ENCODE results near the gene TEFM. TPM values are rescaled to one million over a fixed set of nuclear protein-coding genes. Genes with fewer than 3 reads are reported as not detected.

TEFM gene
- total RNA-seq, 1 experiment from 2014 or later, result 11.7 TPM

GRCh38 chr17:30929081-30929633 is 23.1 kb upstream of the TEFM start:
- H3K56ac ChIP-seq (ENCODE audit: insufficient read length, low read depth, low read length), result no peak overlapping the region
- no peak overlapping the region for H3K23ac ChIP-seq (ENCODE audit: insufficient read length, low read depth, low read length)
- Mint-ChIP-seq H3K4me1 (no peaks in the 10 kb centered on the region), H3K9me3 (no peaks in the 10 kb centered on the region), H3K36me3 (ENCODE audit: insufficient read depth in 1 of 3, low read depth in 3 of 3) (no peaks in the 10 kb centered on the region), H3K27ac (0 out of 7 replicates have a peak overlapping the region, but pooled peaks of 1 of the 3 experiments have one; percentile 10), H3K4me3 (no peak overlapping the region), H3K27me3 (ENCODE audit: low read depth) (peaks cover 26% of the 10 kb centered on the region)
- no peak overlapping the region for H2BK120ac ChIP-seq (ENCODE audit: low read depth, low read length, poor library complexity, severe bottlenecking)
- no peaks in the 10 kb centered on the region for H3K4me1 ChIP-seq (ENCODE audit: insufficient read depth, low read length)
- no peak overlapping the region for H3K4ac ChIP-seq (ENCODE audit: low read depth, low read length)
- H4K8ac ChIP-seq (replicated peaks; ENCODE audit: insufficient read length, low read depth, low read length), result no peak overlapping the region
- H3K27me3 ChIP-seq (ENCODE audit: insufficient read depth, low read length), result no peaks in the 10 kb centered on the region; the same call in 1 of the 2 replicates
- no peak overlapping the region for H2AK5ac ChIP-seq (ENCODE audit: insufficient read length, low read length)
- no peak overlapping the region for H4K91ac ChIP-seq (ENCODE audit: insufficient read length, low read depth, low read length)
- H3K27ac ChIP-seq (ENCODE audit: insufficient read length, low read depth, low read length), result no peak overlapping the region
- WGBS (ENCODE audit: extremely low coverage, insufficient read length, low lambda C conversion rate), result no CpG with 5 or more reads among the region's 8 CpGs
- H3K9ac ChIP-seq (ENCODE audit: extremely low read depth, insufficient read length, low read length), result no peak overlapping the region
- no peak overlapping the region for H2BK15ac ChIP-seq (ENCODE audit: low read depth, low read length)
- H2BK5ac ChIP-seq (ENCODE audit: insufficient read length, low read length), result no peak overlapping the region
- H3K9me3 ChIP-seq (ENCODE audit: control insufficient read depth, low read depth, low read length), result no peaks in the 10 kb centered on the region
- H4K5ac ChIP-seq (ENCODE audit: insufficient read length, low read depth, low read length), result no peak overlapping the region
- no peak overlapping the region for H2BK12ac ChIP-seq (ENCODE audit: insufficient read length, low read depth, low read length)
- H3K79me2 ChIP-seq (ENCODE audit: insufficient read depth, low read length), result no peaks in the 10 kb centered on the region
- no peak overlapping the region for H3K4me2 ChIP-seq (ENCODE audit: insufficient read depth, insufficient read length, low read length)
- no peak for TF ChIP-seq CTCF (conservative IDR thresholded peaks at IDR 0.05)
- no peak overlapping the region; the same call in 1 of the 2 replicates for H3K14ac ChIP-seq (ENCODE audit: insufficient read depth, low read length)
- no peak overlapping the region for H2BK20ac ChIP-seq (ENCODE audit: low read depth, low read length, poor library complexity, severe bottlenecking)
- no peak overlapping the region for H3K18ac ChIP-seq (ENCODE audit: insufficient read length, low read depth, low read length)
- H3K23me2 ChIP-seq (ENCODE audit: insufficient read length, low read depth, low read length, poor library complexity, severe bottlenecking), result no peaks in the 10 kb centered on the region
- no peak overlapping the region for H3T11ph ChIP-seq (ENCODE audit: low read length)
- no peak for DNase-seq
- no peaks in the 10 kb centered on the region for H4K20me1 ChIP-seq (ENCODE audit: control insufficient read depth, insufficient read depth, insufficient read length)
- no peaks in the 10 kb centered on the region for H3K79me1 ChIP-seq (ENCODE audit: insufficient read depth, low read depth, low read length, poor library complexity, severe bottlenecking)
- no peak overlapping the region for H2AFZ ChIP-seq (ENCODE audit: low read length)

All from H9 (cell line).